NCI-H446 treated with DMSO at 0.1 percent for 48 hours (cell line): ENCODE measurements around the gene ADAM23.
A peak's percentile ranks its signal among the peaks of the same experiment; 100 is the strongest.
"Not testable (repeated sequence)": the region's sequence is repeated elsewhere in the genome, so short reads cannot be mapped to it uniquely, and the experiment has no call there.

ENCODE experiments used
- DNase-seq: peaks from one replicate; lab custom pipeline; 2025; lab: John Stamatoyannopoulos, UW

The ADAM23 gene, protein sequence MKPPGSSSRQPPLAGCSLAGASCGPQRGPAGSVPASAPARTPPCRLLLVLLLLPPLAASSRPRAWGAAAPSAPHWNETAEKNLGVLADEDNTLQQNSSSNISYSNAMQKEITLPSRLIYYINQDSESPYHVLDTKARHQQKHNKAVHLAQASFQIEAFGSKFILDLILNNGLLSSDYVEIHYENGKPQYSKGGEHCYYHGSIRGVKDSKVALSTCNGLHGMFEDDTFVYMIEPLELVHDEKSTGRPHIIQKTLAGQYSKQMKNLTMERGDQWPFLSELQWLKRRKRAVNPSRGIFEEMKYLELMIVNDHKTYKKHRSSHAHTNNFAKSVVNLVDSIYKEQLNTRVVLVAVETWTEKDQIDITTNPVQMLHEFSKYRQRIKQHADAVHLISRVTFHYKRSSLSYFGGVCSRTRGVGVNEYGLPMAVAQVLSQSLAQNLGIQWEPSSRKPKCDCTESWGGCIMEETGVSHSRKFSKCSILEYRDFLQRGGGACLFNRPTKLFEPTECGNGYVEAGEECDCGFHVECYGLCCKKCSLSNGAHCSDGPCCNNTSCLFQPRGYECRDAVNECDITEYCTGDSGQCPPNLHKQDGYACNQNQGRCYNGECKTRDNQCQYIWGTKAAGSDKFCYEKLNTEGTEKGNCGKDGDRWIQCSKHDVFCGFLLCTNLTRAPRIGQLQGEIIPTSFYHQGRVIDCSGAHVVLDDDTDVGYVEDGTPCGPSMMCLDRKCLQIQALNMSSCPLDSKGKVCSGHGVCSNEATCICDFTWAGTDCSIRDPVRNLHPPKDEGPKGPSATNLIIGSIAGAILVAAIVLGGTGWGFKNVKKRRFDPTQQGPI

DNA sequence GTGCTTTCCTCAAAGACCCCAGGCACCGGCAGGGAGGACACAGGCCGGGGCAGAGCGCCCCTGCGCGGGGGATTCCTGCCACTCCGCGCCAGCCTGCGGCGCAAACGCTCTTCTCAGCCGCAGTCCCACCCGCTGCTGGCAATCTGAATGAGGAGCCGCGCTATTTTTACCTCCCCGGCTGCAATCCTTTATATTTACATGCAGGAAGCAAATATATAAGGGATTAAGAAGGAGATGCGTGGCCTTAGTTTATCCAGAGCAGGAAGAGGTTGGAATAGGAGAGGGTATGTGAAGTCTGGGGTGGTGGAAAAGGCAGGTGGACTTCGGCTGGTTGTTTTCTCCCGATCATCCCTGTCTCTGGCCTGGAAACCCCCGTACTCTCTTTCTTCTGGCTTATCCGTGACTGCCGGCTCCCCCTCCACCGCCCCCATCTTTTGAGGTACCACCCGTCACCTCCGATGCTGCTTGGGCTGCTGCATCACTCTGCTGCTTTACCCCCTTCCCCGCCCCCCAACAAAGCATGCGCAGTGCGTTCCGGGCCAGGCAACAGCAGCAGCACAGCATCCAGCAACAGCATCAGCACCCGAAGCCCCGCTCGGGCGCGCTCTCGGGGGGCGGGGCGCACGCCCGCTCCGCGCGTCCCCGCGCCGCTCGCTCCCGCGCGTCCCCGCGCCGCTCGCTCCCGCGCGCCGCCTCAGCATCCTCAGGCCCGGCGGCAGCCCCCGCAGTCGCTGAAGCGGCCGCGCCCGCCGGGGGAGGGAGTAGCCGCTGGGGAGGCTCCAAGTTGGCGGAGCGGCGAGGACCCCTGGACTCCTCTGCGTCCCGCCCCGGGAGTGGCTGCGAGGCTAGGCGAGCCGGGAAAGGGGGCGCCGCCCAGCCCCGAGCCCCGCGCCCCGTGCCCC lies at the start of gene ADAM23:
ADAM23 (plus strand) TSS at position 700 of the 902 bp plus-strand sequence. CDS start 335 bp downstream, outside the sequence.
- DNase-seq: peak; percentile 29

DNA sequence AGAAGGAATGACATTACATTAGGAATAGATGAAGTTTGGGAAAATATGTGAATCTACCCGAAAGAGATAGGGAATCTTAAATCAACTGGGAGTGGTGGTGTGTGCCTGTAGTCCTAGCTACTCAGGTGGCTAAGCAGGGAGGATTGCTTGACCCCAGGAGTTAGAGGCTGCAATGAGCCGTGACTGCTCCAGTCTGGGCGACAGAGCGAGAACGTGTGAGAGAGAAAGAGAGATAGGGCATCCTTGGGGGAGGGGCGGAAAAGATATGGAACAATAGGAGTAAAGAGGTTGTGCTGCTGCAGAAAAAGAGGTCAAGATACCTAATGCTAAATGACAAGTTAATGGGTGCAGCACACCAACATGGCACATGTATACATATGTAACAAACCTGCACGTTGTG lies 47.1 kb upstream of the ADAM23 start:
- no peak for DNase-seq

DNA sequence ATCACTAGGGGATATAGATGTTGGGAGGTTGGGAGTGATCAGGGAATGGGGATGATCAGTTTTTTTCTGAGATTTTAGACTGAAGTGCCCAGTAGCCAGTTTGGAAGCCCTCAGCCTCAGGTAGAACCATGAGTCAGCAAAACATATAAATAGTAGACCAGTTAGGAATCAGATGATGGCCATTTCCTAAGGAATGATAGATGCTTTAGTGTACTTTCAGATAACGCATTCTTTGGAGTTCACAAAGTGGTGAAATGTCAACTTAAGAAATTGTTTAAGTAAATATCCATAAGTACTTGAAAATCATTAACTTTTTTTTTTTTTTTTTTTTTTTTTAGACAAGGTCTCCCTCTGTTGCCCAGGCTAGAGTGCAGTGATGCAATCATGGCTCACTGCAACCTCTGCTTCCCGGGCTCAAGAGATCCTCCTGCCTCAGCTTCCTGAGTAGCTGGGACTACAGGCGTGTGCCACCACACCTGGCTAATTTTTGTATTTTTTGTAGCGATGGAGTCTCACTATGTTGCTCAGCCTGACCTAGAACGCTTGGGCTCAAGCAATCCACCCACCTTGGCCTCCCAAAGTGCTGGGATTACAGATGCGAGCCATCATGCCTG lies 40.3 kb upstream of the ADAM23 start:
- DNase-seq: not testable (repeated sequence)

DNA sequence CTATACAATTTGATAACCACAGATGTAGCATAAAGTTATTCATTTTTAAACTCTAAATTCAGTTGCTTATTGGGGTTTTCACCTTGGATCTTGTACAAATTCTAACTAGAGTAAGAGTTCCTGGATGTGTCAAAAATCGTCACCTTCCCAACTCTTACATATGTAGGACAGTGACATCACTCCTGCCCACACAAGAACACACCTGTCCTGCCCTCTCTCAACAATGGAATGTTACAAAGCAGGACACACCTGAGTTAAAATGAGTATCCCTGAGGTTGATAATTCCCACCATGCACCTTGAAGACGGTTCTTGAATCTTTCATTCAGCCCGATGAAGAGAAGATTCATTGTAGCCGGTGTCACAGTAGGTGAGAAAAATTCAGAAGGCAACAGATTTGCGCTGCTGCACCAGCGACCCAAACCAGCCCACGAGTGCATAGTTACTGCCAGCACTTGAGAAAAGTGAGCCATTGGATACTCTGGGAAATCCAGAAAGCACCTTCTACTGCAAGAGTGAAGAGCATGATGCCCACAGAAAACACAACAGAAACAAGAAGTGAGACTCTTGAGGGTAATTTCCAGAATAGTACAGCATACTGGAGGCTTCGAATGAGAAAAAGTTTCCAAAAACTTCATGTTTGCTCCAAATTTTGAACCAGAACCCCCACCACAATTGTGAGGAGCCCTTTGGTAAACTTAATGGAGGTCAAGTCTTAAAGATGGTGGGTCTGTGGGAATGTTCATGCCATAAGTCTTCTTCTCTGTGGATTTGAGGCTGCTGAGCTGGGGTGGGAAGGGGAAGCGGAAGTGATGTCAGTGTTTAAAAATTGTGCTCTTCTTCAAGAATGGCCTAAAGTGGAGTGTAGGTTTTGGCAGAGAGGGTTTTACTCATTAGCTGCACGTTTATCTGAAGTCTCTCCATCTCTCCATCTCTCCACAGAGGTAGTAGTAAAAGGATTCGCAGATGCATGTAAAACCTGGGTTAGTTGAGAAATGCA lies 34.7 kb upstream of the ADAM23 start:
- no peak for DNase-seq

DNA sequence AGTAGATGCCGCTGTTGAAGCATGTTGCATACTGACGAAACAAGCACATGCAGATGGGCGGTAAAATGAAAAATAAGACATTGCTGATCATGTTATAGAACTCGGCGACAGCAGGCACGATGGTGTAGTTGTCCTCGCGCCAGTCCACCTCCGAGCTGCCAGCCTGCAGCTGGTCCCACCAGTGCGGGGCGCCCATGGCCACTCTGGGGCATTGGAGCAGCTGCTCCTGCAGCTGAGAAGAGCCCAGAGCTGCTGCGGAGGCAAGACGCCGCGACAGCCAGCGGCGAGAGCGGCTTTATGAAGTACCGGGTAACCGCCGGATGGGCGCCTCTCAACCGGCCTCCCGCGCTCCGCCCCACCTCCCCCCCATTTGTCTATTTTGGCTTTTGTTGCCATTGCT lies 32.6 kb upstream of the ADAM23 start:
- no peak for DNase-seq

DNA sequence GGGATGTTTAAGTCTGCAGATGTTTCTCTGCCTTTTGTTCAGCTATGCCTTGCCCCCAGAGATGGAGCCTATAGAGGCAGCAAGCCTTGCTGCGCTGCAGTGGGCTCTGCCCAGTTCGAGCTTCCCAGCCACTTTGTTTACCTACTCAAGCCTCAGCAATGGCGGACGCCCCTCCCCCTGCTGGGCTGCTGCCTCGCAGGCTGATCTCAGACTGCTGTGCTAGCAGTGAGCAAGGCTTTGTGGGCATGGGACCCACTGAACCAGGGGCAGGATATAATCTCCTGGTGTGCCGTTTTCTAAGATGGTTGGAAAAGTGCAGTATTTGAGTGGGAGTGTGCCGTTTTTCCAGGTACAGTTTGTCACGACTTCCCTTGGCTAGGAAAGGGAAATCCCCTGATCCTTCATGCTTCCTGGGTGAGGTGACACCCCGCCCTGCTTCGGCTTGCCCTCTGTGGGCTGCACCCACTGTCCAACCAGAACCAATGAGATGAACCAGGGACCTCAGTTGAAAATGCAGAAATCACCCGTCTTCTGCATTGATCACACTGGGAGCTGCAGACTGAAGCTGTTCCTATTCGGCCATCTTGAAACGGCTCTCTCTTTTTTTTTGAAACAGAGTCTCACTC lies 27.6 kb upstream of the ADAM23 start:
- DNase-seq: no peak

DNA sequence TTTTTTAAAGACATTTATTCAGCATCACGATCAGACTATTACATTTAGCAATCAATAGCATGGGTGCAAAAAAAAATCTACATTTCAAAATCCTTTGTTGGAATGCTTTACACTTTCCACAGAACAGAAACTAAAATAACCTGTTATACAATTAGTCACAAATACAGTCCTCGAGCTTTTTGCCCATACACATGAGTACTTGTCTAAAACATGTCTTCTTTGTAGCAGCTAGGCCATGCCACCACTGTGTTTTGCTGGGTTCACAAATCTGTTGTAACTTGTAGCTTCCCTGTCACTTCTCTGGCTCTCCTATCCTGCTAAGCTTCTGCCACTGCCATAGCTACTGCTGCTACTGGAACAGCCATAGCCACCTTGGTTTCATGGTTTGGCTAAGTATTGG lies 24.4 kb upstream of the ADAM23 start:
- DNase-seq: no peak

DNA sequence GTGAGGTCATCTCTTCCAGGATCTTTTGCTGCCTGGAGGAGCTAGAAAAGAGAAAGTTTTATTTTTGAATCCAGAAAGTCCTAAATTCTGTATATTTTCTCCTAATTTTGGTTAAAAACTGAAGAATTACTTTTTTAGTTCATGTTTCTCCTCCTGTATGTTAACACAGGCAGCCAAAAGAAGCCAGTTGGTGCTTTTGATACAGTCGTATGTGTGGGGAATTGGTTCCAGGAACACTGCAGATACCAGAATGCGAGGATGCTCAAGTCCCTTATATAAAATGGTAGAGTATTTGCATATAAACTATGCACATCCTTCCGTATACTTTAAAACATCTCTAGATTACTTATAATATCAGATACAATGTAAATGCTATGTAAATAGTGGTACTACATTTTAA lies 22.6 kb upstream of the ADAM23 start:
- no peak for DNase-seq

DNA sequence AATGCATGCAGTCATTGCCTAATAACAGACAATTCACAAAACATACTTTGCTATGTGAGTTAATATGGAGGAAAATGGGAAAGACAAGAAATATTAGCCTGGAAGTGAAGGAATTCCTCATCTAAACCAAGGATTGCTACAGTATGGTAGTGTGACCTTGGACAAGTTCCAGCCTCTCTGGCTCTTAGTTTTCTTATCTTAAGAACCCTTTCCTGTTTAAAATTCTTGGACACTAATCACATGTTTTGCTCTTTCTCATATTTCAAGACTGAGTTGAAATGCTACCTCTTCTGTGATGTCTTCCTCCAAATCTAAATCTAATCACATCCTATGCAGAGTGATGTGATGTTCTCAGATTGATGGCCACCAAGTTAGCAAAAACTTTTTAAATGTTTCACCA lies 20.8 kb upstream of the ADAM23 start:
- no peak for DNase-seq

DNA sequence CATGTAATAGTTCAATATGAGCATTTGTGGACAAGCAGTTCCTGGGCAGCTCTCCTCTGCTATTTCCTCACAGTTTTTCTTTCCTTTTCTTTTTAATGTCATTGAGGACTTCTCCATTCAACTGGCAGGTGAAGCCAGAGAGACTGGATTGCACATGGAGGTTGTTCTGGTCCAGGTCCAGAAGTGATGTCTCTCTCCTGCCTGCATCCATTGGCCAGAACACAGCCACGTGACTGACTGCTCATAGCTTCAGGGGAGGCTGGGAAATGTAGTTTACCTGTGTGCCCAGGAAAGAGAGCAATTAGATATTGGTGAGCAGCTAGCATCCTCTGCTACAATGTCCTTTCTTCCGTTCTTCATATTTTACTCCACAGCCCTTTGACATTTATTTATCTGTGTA lies 20.2 kb upstream of the ADAM23 start:
- DNase-seq: no peak

DNA sequence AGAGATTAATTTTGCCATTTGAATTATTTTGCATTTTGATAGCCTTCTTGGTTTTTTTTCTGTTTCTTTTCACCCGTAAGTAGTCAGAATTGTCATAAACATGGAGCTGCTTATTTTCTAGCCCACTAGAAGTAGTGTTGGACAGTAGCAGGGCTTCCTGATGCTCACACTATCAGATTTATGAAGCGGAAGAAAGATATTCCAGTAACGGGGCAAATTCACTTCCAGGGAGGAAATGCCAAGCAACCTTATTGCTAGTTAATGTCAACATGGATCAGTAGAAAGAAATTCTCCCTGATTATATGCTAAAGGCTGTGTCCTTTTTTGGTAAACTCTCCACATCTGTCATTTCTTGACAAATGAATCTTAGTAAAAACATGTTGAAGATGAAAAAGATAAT lies 19.2 kb upstream of the ADAM23 start:
- DNase-seq: no peak

DNA sequence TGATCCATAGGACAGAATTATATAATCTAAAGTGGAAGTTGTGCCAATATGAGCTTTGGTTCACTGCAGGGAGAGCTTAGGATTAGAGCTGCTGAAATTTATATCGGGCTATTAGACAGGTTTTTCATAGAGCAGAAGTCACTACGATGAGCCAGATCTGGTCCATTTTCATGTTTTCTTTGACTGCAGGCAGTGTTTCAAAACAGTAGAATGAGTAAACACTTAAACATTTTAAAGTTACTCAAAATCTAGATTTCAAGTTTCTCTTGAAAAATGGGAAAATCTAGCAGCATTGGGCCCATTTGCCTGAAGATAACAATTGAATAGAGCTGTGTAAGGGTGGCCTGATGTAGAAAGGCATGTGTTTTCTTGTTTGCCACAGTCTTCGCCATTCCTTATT lies 14.5 kb upstream of the ADAM23 start:
- DNase-seq: no peak

DNA sequence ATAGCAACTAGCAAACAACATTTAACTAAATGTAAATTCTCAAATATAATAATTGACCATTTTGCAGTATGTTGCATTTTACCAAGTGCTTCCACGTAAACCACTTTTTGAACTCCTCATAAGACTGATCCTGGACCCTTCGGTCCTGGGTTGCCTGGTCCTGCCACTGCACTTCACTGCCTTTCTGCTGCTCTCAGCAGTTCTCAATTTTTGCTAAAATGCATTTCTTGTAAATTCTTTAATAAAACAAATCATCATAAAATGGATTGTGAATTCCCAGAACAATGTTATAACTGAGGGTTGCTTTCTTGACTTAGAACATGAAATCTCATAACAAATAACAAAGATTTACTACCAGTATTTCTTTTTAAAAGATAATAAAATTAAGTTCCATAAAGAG lies 12.9 kb upstream of the ADAM23 start:
- no peak for DNase-seq

DNA sequence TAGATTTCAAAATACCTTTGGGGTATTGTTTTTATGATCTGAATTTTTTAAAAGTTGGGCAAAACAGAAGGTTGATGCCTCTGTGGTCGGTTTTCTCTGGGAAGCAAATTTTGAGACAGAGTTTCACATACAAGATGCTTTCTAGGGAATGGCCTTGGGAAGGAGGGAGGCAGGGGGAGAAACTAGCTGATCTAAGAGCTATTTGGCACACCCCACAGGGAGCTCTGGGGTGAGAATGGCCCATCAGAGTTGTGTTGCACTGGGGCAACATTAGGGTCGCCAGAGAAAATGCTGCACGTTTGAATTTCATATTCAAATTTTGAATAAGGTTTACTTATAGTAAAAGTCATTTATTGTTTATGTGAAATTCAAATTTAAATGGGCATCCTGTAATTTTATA lies 11.9 kb upstream of the ADAM23 start:
- no peak for DNase-seq

DNA sequence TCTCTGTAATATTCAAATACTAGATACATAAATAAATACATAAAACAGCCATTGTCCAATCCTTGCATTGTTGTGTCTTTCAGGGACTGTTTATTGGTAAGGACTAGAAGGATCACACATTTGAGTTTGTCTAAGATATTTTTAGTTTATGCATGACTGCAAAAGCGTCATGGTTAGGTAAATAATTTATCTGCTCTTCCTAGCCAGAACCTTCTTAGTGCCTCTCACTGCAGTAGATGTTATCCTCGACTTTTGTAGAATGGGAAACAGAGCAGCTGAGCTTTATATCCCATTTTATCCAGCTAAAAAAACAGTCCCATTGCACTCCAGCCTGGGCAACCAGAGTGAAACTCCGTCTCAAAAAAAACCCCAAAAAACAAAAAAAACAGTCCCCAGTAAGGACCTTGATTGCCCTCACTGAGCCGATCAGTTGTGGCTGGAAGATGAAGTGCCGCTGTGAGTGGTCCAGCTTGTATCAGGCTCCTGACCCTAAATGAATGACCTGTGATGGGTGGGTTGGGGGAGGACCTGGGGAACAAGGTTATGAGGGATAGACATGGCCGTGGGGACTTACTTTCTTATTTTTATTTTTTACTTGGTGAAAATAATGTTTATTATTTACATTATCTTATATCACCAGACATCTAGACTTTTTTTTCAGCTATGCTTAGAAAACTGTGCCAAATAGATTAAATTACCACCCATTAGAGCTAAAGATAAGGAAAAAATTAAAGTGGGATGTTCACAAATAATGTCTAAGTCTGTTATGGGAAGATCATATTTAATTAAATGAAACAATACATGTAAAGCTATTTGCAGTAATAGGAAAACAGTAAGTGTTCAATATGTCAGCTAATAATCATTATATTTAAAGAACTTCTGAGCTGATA lies 10.9 kb upstream of the ADAM23 start:
- no peak for DNase-seq

DNA sequence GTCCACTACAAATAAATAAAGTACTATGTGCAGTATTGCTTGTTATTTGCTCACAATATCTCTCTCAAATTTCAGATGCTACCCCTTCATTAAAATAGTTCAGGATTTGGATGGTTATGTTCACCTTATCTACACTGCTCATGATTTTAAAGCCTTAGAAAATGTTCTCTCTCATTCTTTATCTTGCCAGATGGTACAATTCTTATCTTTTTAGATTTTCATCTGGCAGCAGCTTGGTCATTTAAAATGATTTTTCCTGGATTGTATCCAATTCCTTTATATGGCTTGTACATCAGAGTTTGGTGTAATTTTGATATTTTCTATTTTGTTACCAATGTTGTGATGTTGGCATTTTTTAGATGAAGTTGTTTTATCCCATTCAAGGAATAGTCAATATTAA lies 10.1 kb upstream of the ADAM23 start:
- no peak for DNase-seq

DNA sequence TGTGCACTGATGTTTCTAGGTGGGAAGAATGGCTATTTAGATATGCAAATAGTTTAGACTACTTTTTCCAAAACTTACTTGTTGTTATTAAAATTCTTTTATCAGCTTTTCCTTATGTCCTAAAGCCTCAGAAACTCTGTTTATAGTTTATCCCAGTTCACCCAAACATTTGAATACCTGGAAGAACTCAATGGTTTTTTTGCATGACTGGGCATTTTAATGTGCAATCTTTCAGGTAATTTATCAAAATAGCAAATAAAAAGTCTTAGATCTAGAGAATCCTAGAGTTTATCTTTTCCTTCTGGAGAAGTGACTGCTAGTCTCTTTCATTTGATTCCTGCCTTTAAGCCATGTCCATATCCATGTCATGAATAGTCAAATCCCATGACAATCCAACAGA lies 9.6 kb upstream of the ADAM23 start:
- DNase-seq: no peak

DNA sequence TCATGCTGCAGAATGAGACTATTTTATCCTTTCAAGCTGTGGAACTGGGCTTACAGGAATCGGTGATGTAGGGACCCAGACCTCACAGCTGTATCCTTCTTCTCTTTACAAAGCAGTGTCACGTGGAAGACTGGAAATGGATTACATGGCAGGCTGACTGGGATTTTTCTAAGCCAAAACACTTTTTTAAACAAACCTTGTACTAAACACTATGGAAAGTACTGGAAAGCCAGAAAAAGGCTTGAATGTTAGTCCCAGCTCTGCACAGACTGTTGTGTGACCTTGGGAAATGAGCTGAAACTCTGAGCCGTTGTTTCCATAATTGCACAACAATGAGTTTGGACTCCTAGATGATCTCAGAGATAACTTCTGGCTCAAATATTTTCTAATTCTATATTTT lies 7.6 kb upstream of the ADAM23 start:
- DNase-seq: no peak

DNA sequence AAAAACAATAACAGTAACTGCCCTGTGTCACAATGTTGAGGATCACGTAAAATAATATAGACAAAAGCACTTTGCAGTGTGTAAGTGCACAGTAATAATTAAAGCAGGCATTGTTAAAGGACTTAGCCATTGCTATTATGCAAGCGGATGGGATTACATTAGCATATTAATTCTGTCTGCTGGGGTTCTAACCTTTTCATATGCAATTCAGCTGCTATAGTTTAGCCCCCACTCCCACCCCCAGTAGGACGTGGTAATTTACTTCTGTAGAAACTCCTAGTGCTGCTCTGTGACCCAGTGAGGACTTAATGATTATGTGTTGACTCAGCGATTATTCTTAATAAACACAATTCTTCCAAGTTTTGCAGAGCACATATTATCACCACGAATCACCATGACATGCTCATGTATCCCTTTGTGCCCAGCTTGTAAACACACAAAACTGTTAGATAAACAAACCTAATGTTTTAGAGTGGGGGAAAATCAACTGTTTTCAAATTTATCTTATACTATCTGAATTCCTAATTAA lies 5.1 kb upstream of the ADAM23 start:
- DNase-seq: no peak
